Stimulated activated CD4-positive, alpha-beta T cell treated with anti-CD3 and anti-CD28 coated beads, Interleukin-4, amount 100 ng/mL, for 48 hours (primary cell): Measurements from ENCODE around the gene GABPA.

Source experiments
- DNase-seq, 2 donors: peaks; one replicate each; pipeline ENCODE4 v3.0.0-alpha.2; 2020; ENCODE audit warnings: low read depth in 2 of 2

Gene GABPA

GRCh38 chr21:25809013-25809412, 74.2 kb downstream of the GABPA start:
- no peak for DNase-seq

GRCh38 chr21:25811186-25811585, 76.4 kb downstream of the GABPA start:
- no peak for DNase-seq

GRCh38 chr21:25813917-25814316, 79.1 kb downstream of the GABPA start:
- no peak for DNase-seq

- no peak for DNase-seq
These were observed 83.3 kb downstream of the GABPA start for GRCh38 chr21:25818121-25818520.

GRCh38 chr21:25818551-25818950, 83.8 kb downstream of the GABPA start:
- DNase-seq: no peak
